ENCODE results near the gene TKTL1.

TKTL1 gene

DNA sequence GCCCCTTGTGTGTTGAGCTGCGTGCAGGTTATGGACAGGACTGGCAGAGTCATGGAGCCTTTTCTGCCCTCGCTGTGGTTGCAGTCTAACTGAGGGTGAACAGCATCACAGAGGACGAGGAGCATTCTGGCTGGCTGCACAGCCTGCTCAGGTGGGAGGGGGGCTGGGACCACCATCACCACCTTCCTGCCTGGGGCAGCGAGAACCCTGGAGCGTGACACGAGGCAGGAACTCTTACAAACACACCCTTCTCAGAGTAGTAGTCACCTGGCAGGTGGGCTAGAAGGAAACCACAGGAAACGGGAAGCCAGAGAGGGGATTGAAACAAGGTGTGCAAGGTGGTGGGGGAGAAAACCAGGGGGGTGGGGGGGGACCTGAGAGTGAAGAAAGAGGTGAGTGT lies 25.6 kb downstream of the TKTL1 start:
- H3K27ac ChIP-seq = no peak overlapping the region
- TF ChIP-seq, protein P1, sequence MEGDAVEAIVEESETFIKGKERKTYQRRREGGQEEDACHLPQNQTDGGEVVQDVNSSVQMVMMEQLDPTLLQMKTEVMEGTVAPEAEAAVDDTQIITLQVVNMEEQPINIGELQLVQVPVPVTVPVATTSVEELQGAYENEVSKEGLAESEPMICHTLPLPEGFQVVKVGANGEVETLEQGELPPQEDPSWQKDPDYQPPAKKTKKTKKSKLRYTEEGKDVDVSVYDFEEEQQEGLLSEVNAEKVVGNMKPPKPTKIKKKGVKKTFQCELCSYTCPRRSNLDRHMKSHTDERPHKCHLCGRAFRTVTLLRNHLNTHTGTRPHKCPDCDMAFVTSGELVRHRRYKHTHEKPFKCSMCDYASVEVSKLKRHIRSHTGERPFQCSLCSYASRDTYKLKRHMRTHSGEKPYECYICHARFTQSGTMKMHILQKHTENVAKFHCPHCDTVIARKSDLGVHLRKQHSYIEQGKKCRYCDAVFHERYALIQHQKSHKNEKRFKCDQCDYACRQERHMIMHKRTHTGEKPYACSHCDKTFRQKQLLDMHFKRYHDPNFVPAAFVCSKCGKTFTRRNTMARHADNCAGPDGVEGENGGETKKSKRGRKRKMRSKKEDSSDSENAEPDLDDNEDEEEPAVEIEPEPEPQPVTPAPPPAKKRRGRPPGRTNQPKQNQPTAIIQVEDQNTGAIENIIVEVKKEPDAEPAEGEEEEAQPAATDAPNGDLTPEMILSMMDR (conservative IDR thresholded peaks at IDR 0.05) = no peak

DNA sequence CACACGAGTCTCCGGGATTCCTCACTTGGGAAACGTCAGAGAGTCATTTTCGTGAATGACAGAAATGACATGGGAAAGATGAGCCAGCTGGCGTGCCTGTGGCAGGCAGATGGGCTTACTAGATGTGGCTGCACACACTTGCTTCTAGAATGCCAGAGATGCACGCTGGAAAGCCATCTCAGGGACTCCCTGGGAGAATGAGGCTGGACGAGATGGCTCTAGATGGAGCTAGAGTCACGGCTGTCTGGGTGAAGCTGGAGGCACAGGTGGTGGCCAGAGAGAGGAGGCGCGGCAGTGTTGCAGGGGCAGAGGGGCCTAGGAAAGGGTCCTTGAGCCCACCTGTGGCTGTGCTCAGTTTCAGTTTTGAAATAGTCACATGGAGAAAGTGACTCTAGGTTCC lies 26.0 kb downstream of the TKTL1 start:
- no peak overlapping the region for H3K27ac ChIP-seq
- TF ChIP-seq, protein P1 (conservative IDR thresholded peaks at IDR 0.05) = no peak; the same call in 1 of the 2 replicates

GRCh38 chrX:154322890-154323289 lies 27.3 kb downstream of the TKTL1 start:
- TF ChIP-seq, protein P1 (conservative IDR thresholded peaks at IDR 0.05) = no peak
- H3K27ac ChIP-seq = no peak overlapping the region

DNA sequence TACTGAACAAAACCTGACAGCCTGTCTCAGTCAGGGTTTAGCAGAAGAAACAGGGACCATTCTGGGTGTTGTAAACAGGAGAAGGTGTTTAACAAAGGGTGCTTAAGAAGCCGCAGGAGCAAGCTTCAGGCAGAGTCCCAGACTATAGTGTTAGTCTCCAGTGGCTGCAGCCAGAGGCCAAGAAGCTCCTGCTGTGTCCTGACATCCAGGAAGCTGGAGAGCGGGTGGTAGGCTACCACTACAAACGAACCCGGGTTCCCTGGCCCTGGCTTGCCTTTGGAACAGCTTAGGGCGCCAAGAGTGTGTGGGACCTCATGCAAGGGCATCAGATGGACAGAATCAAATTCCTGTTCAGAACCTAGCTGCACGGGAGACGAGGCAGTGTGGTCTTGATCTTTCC lies 27.9 kb downstream of the TKTL1 start:
- no peak overlapping the region for H3K27ac ChIP-seq
- TF ChIP-seq, protein P1 (conservative IDR thresholded peaks at IDR 0.05) = no peak

DNA sequence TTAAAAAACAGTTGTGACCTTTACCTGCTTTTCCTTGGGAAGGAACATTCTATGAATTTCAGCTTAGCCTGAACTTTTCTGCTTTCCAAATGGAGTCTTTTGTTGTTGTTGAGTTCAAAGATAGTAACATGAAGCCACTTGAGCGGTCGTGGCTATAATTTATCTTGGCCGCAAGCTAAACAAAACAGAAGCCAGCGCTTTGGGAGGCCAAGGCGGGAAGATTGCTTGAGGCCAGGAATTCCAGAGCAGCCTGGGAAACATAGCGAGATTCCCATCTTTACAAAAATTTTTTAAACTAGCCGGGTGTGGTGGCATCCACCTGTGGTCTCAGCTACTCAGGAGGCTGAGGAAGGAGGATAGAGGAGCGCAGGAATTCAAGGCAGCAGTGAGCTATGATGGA lies 29.9 kb downstream of the TKTL1 start:
- H3K27ac ChIP-seq = no peak overlapping the region

DNA sequence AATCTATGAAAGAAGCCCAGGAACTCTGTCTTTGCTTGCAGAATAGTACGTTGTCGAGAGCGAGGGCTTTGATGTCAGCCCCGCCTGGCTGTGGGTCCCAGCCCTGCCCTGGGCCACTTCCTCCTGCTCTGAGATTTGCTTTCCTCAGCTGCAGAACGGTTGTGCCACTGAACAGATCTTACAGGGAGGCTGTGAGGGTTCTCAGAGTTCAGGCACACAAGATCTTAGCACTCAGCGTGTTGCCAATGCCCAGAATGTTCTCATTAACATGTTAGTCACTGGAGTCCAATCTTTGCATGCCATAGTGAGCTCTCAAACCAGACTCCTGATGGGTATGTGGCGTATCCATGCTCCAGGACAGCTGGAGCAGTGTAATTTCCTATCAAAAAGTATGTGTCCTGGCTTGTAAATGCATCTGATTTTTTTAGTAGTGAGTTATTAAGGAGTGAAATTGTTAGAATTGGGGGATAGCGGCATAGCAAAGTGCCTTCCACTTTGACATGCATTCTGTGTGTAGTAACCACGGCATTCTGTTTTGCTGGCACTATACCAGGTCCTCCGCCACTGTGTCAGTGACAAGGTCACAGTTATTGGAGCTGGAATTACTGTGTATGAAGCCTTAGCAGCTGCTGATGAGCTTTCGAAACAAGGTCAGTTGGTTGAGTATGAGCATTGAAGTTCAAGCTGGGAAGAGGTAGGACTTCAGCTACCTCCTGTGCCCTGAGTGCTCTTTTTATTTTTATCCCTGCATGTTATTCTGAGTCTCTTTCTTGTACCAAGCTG lies 31.6 kb downstream of the TKTL1 start:
- TF ChIP-seq, protein P1 (conservative IDR thresholded peaks at IDR 0.05) = no peak
- no peak overlapping the region for H3K27ac ChIP-seq

More for the DNA sequence above, 29.9 kb downstream of the TKTL1 start:
- TF ChIP-seq, protein P1 (conservative IDR thresholded peaks at IDR 0.05) = no peak

GRCh38 chrX:154328646-154329045 lies 33.1 kb downstream of the TKTL1 start:
- TF ChIP-seq, protein P1 (conservative IDR thresholded peaks at IDR 0.05) = no peak
- no peak overlapping the region for H3K27ac ChIP-seq

All from VCaP (cell line).